ENCODE measurements around the gene GRB7.
A peak's percentile ranks its signal among the peaks of the same experiment; 100 is the strongest.
"Not testable (repeated sequence)": the region's sequence is repeated elsewhere in the genome, so short reads cannot be mapped to it uniquely, and the experiment has no call there.

GRB7 gene

DNA sequence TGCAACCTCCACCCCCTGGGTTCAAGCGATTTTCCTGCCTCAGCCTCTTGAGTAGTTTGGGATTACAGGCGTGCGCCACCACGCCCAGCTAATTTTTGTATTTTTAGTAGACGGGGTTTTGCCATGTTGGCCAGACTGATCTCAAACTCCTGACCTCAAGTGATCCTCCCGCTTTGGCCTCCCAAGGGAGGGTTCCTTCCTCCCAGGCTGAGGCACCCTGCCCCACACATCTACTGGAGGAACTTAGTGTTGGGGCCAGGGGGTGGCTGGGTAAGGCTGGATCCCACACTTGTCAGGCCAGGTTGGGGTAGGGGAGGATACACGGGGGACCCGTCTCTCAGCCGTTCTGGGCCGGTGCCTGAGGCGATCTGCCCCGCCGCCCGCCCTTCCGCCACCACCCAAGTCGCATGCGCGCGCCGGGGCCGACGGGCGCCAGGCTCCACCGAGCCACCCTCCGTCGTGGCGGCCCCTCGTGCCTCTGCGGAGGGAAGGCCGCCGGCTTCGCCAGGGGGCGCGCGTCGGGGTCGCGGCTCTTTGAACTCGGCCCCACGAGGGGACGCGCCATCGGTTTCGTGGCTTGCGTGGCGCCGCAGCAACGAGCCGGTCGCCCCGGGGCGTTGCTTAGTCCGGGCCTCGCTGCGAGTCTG, 15.9 kb downstream of the GRB7 start:
- no peak for DNase-seq

DNA sequence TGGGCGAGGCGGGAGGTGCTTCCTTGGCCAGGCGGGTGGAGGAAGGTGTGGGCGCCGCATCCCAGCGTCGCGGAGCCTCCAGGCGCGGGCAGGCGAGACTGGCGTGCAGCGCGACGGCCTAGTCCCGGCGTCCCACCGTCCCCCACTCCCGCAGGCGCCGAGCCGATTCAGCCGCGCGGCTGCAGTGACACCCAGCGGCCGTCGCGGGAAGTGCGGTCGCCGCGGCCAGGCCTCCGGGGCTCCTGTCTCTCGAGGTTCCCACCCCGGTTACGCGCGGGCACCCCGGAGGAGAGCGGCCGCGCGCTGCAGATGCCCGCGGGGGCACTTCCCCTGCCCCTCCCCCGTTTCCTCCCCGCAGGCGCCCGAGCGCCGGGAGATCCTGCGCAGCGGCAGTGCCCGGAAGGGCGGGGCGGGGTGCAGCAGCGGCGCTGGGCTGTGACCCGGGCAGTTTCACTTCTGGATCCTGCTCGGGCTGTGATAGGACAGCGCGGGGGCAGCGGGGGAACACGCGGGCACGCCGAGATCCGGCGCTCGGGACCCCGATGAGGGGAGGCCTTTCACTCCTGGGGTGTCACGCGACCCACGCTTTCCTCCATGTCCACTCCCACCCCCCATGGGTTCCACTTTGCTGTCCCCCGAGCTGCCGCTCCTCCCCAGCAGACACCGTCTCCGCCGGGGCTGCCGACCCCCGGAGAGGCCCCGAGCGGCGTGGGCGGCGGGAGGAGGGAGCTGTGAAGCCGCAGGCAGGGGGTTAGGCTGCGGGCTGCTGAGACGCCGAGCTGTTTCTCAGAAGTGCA, 16.6 kb downstream of the GRB7 start:
- peak; percentile 97 for DNase-seq

GRCh38 chr17:39754958-39755553, 17.3 kb downstream of the GRB7 start:
- DNase-seq, result no peak

DNA sequence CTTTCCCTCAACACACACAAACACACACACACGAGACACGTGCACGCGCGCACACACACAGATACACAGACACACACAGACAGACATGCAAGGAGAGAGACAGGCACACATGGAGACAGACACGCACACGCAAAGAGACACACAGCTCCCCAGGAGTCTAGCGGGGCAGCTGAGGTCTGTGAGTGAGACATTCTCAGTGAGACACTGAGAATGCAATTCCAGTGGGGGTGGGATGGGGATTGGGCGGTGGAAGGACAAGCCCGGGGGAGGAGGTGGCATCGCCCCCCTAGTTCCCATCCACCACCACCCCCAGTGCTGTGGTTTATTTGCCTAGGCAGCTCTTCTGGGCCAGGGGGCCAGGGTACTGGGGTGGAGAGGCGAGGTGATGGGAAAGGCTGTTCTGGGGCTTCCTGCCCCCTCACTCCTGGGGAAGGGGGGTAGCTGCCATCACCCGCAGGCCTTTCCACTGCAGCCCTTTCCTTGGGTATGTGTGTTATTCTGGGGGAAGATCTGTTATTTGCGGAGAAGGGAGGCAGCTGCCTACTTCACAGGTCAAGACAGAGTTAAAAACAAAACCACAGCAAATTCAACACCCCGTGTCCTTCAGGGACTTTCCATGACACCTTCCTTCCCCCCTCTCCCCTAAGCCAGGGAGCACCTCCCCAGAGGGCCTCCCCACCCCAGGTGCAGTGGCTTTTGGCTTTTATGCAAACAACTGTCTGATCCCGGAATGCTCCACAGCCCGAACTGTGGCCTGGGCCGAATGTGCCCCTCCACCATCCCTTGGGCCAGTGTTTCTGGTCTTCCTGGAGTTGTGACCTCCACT, 18.0 kb downstream of the GRB7 start:
- no peak for DNase-seq

- no peak for DNase-seq
Measured at GRCh38 chr17:39756380-39757079, 18.8 kb downstream of the GRB7 start.

DNA sequence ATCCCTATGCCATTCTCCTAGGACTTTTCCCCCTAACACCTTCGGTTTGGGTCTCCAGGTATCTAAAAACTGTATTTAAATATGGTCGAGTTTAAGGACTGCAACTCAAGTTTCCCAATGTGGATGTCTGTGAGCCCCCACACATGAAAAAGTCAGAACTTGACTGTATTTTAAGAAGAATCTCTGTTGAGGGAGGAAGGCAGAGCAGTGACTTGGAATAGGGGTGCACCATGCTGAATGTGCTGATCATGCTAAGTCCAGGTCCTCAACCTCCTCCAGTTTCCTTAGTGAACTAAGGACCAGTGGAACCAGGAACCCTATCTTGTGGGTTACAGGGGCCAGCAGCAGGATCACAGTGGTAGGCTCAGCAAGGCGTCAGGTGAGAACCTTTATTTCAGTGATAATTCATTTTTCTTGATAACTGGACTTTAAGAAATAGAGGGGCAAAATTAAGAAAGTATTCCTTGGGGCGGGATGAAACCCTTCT, 19.5 kb downstream of the GRB7 start:
- DNase-seq, result no peak

DNA sequence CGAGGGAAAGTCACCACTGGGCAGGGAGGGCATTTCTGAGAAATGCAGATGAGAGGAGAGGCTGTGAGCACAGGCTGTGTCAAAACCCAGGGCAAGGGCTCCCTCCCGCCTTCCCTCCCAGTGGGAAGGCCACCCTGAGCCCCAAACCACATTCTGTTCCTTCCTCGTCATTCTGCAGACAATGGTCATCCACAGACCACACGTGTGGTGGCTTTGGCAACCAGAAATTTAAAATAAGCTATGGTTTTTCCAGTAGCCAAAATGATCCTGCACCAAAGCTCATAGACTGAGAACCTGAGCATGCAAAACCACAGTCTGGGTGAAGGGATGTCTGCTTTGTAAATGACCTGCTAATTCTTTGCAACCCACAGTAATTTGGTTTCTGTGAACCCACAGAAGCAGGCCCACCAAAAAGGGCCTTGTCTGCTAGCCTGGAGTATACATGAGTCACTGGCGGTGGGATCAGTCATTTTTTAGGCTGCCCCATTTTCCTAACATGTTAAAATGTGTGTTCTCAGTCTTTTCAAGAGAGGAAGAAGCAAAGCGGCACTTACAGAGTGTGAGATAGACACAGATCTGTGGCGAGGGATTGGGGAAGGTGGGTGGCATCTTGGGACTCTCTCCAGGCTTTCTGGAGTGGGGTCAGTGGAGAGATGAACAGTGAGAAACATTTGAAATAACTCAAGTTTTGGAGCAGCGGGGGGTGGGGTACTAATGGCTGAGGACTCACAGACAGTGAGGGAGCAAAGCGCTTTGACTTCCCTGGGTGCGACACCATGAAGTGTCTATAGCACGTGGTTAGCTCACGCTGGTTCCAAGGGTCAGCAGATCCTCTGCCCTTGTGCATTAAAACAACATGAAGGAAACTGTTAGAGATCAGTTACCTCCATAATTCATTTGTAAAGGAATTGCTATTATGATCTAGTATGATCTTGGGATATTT, 20.5 kb downstream of the GRB7 start:
- no peak for DNase-seq

- DNase-seq, result no peak
Measured at GRCh38 chr17:39759204-39759603, 21.5 kb downstream of the GRB7 start.

- no peak for DNase-seq
Measured at GRCh38 chr17:39761861-39762496, 24.2 kb downstream of the GRB7 start.

- DNase-seq, result no peak
Measured at GRCh38 chr17:39763051-39763820, 25.5 kb downstream of the GRB7 start.

GRCh38 chr17:39764171-39764570, 26.4 kb downstream of the GRB7 start:
- not testable (repeated sequence) for DNase-seq

DNA sequence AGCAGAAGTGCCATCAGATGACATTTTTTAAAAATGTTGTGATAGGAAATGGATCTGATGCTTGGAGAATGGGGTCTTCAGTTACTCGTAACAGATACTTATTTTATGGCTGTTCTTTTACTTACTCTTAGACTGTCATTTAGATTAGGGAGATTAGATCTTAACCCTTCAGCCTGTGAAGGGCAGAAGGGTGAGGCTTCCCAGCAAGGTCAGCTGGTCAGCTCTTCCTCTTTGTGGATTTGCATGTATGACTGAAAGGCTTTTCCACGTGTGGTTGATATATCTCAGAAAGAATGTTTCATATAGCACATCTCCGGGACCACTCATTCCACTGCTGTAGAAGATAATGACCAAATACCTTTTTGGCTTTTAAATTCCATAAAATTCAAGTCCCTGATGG, 27.4 kb downstream of the GRB7 start:
- peak; percentile 40 for DNase-seq

GRCh38 chr17:39765766-39766165, 28.0 kb downstream of the GRB7 start:
- no peak for DNase-seq

DNA sequence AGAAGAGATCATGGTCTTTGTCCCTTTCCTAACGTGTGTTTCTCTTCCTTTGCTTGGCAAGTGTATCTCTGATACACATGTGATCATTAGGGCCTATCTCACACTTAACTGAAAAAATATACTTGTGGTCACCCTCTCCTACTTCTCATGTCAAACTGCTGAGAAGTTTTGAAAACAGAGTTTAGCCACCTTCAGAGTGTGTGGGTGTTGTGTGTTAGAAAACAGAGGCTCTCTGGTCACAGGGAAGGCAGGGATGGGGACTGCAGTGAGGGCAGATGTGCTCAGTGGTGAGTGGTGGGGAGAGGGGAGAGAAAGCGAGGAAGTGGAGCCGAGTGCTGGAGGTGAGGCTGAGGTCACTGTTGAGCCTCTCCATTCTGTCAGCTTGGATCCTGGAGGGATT, 29.4 kb downstream of the GRB7 start:
- DNase-seq, result no peak

- DNase-seq, result no peak
Measured at GRCh38 chr17:39769974-39770587, 32.3 kb downstream of the GRB7 start.

DNA sequence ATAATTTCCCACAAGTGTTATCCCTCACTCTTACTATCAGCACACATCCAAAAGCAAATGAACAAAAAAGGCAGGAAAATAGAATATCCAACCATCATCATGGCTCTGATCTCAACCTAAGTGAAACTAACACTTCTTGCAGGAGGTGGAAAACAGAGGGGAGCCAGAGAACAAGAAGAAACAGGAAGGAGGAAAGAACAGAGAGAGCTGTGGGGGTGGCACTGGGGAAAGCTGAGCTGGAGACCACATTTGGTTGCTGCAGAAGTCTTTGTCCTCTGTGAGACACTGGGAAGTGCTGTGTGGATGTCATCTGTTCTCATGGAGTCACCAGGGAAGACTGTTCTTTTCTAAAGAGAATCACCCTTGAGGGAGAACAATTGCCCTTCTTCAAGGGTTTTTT, 34.7 kb downstream of the GRB7 start:
- no peak for DNase-seq

GRCh38 chr17:39772987-39773934, 35.5 kb downstream of the GRB7 start:
- no peak for DNase-seq

GRCh38 chr17:39774047-39774446, 36.3 kb downstream of the GRB7 start:
- no peak for DNase-seq
